ENCODE measurements around the gene ATP5ME. TPM values are rescaled to one million over a fixed set of nuclear protein-coding genes. Genes with fewer than 3 reads are reported as not detected.

Gene ATP5ME
- total and polyA plus RNA-seq, 2 experiments from 2014 or later: 177 to 1,438 TPM

DNA sequence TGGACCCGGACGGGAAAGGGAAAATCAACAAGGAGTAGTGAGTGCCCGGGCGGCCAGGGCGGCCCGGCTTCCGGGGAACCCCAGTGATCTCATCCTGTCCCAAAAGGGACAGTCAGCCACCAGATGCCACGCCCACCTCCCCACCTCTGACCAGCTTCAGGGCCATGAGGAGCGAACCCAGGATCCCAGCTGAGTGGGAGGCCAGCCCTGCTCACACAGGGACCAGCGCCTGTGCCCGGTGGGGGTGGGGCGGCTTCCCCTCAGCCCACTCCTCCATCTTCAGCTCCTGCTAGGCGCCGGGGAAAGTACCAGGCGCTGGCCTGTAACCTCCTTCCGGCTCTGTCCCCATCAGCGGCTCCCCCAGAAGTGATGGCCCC, 6.5 kb upstream of the ATP5ME start:
- H3K4me3 ChIP-seq: peak overlapping the region; percentile 60
- TF ChIP-seq, protein P1, sequence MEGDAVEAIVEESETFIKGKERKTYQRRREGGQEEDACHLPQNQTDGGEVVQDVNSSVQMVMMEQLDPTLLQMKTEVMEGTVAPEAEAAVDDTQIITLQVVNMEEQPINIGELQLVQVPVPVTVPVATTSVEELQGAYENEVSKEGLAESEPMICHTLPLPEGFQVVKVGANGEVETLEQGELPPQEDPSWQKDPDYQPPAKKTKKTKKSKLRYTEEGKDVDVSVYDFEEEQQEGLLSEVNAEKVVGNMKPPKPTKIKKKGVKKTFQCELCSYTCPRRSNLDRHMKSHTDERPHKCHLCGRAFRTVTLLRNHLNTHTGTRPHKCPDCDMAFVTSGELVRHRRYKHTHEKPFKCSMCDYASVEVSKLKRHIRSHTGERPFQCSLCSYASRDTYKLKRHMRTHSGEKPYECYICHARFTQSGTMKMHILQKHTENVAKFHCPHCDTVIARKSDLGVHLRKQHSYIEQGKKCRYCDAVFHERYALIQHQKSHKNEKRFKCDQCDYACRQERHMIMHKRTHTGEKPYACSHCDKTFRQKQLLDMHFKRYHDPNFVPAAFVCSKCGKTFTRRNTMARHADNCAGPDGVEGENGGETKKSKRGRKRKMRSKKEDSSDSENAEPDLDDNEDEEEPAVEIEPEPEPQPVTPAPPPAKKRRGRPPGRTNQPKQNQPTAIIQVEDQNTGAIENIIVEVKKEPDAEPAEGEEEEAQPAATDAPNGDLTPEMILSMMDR (IDR thresholded peaks at IDR 0.05; ENCODE audit: low read depth, low read length): no peak
- no peaks in the 10 kb centered on the region for H3K27me3 ChIP-seq
- peaks cover 21% of the 10 kb centered on the region for H3K4me1 ChIP-seq (ENCODE audit: low read depth)
- H3K27ac ChIP-seq: no peak overlapping the region
- no peak for DNase-seq (ENCODE audit: low read depth in 1 of 2, low spot score in 1 of 2)
- no peaks in the 10 kb centered on the region for H3K36me3 ChIP-seq
- no peaks in the 10 kb centered on the region for H3K9me3 ChIP-seq (ENCODE audit: low read depth)

DNA sequence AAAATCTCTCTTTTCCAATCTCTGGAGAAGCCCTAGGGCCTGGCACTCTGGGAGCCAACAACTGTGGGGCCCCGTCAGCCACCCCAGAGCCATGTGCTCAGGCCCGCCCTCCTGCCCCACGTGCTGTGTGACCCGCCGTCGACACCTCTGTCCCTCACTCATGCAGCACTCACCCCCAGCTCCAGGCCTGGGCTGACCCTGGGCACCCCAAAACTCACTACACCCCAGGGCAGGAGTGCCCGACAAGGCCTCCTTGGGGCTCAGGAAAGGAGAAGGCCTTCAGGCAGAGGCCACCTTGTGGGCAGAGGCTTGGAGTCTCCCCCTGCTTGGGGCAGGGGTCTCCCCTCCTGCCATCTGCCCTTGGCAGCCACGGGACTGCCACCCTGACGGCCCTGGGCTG, 6.0 kb upstream of the ATP5ME start:
- H3K36me3 ChIP-seq: no peaks in the 10 kb centered on the region
- no peaks in the 10 kb centered on the region for H3K27me3 ChIP-seq
- TF ChIP-seq, protein P1 (IDR thresholded peaks at IDR 0.05; ENCODE audit: low read depth, low read length): no peak
- H3K27ac ChIP-seq: no peak overlapping the region
- H3K4me1 ChIP-seq (ENCODE audit: low read depth): peaks cover 23% of the 10 kb centered on the region
- no peak for DNase-seq (ENCODE audit: low read depth in 1 of 2, low spot score in 1 of 2)
- no peaks in the 10 kb centered on the region for H3K9me3 ChIP-seq (ENCODE audit: low read depth)
- no peak overlapping the region for H3K4me3 ChIP-seq

DNA sequence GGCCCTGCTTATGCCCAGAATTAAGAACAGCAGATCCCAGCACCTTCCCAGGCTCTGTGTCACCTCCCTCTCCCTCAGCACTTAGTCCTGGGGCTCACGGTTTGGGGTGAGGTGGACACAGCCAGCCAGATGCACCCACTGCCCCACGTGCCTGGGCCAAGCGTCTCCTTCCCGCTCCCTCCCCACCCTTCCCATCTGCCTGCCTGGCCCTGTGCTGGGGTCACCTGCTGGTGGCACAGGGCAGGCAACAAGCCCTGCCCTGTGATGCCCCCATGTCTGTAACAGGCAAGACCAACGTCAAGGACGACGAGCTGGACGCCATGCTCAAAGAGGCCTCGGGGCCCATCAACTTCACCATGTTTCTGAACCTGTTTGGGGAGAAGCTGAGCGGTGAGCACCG, 5.6 kb upstream of the ATP5ME start:
- H3K27me3 ChIP-seq: no peaks in the 10 kb centered on the region
- H3K27ac ChIP-seq: no peak overlapping the region
- H3K4me1 ChIP-seq (ENCODE audit: low read depth): peaks cover 23% of the 10 kb centered on the region
- TF ChIP-seq, protein P1 (IDR thresholded peaks at IDR 0.05; ENCODE audit: low read depth, low read length): no peak
- no peaks in the 10 kb centered on the region for H3K36me3 ChIP-seq
- H3K9me3 ChIP-seq (ENCODE audit: low read depth): no peaks in the 10 kb centered on the region
- H3K4me3 ChIP-seq: no peak overlapping the region
- no peak for DNase-seq (ENCODE audit: low read depth in 1 of 2, low spot score in 1 of 2)

GRCh38 chr4:679104-679481, 5.0 kb upstream of the ATP5ME start:
- H3K27ac ChIP-seq: no peak overlapping the region

DNA sequence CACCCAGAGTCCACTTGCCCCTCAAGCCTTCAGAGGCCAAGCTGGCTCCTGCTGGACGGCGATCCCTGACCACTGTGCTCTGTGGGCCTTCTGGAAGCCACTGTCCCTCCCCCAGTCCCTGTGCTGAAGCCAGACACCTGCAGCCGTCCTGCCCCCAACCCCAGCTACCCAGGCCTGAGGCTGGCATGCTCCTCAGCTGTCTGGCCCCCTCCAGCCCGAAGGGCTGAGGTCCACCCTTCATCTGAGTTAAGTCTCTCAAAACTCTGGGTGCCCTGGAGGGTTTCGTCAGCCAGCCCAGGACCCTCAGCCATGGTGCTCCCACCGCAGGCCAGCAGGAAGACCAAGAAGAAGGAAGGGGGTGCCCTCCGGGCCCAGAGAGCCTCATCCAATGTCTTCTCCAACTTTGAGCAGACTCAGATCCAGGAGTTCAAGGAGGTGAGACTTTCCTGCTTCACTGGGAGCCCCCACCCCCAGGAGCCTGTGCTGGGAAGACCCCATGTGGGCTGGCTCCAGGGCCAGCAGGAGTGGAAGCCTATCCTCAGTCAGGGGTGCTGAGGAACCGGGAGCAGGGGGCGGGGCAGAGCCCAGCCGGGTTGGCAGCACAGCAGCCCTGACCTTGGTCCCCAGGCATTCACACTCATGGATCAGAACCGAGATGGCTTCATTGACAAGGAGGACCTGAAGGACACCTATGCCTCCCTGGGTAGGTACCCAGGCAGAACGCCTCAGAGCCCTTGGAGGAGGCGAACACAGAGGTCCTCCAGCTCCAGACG, 4.4 kb upstream of the ATP5ME start:
- DNase-seq (ENCODE audit: low read depth in 1 of 2, low spot score in 1 of 2): no peak
- peaks cover 23% of the 10 kb centered on the region for H3K4me1 ChIP-seq (ENCODE audit: low read depth)
- no peaks in the 10 kb centered on the region for H3K27me3 ChIP-seq
- no peak overlapping the region for H3K4me3 ChIP-seq
- no peaks in the 10 kb centered on the region for H3K9me3 ChIP-seq (ENCODE audit: low read depth)
- TF ChIP-seq, protein P1 (IDR thresholded peaks at IDR 0.05; ENCODE audit: low read depth, low read length): no peak
- no peaks in the 10 kb centered on the region for H3K36me3 ChIP-seq
- no peak overlapping the region for H3K27ac ChIP-seq

More at GRCh38 chr4:679104-679481, 5.0 kb upstream of the ATP5ME start:
- Histone ChIP-seq H3K36me3 (no peaks in the 10 kb centered on the region), H3K9me3 (ENCODE audit: low read depth) (no peaks in the 10 kb centered on the region), H3K27me3 (no peaks in the 10 kb centered on the region), H3K4me3 (no peak overlapping the region), H3K4me1 (ENCODE audit: low read depth) (peaks cover 23% of the 10 kb centered on the region)
- TF ChIP-seq, protein P1 (IDR thresholded peaks at IDR 0.05; ENCODE audit: low read depth, low read length): no peak
- no peak for DNase-seq (ENCODE audit: low read depth in 1 of 2, low spot score in 1 of 2)
